ENCODE data around the gene PLEKHA4. TPM values are rescaled to one million over a fixed set of nuclear protein-coding genes. Genes with fewer than 3 reads are reported as not detected.

Gene PLEKHA4
- total RNA-seq, 4 donors from 2014 or later = 211 to 444 (median 282) TPM

GRCh38 chr19:48818234-48818820 lies 50.1 kb downstream of the PLEKHA4 start:
- peaks cover 0 to 24% (median 0%) of the 10 kb centered on the region in 3 donors for H3K36me3 ChIP-seq
- H3K4me1 ChIP-seq = peaks cover 0 to 24% (median 11%) of the 10 kb centered on the region in 4 donors
- H3K27me3 ChIP-seq = no peaks in the 10 kb centered on the region
- no peak for DNase-seq (ENCODE audit: low spot score in 2 of 2)
- TF ChIP-seq CTCF (IDR thresholded peaks at IDR 0.05) (no peak), EP300 (IDR thresholded peaks at IDR 0.05) (no peak), POLR2A (IDR thresholded peaks at IDR 0.05) (no peak)
- peak overlapping the region; percentile 61 to 86 (median 72) for H3K27ac ChIP-seq
- H3K9me3 ChIP-seq = no peaks in the 10 kb centered on the region
- WGBS, 2 donors = 72 to 86% methylated on average over 9 of the region's 9 CpGs
- no peak overlapping the region for H3K4me3 ChIP-seq

GRCh38 chr19:48817585-48818124 lies 50.8 kb downstream of the PLEKHA4 start:
- no peak overlapping the region for H3K4me3 ChIP-seq
- no peak for DNase-seq (ENCODE audit: low spot score in 2 of 2)
- H3K27ac ChIP-seq = peak overlapping the region in 3 of 4 donors; percentile 7 to 86 (median 38)
- TF ChIP-seq EP300 (IDR thresholded peaks at IDR 0.05) = no peak
- no peak for TF ChIP-seq POLR2A (IDR thresholded peaks at IDR 0.05)
- no peak for TF ChIP-seq CTCF (IDR thresholded peaks at IDR 0.05)
- H3K27me3 ChIP-seq = no peaks in the 10 kb centered on the region
- H3K4me1 ChIP-seq = peaks cover 0 to 31% (median 13%) of the 10 kb centered on the region in 4 donors
- WGBS, 2 donors = 90 to 91% methylated on average over 5 of the region's 5 CpGs
- H3K36me3 ChIP-seq = peaks cover 0 to 19% (median 0%) of the 10 kb centered on the region in 3 donors
- H3K9me3 ChIP-seq = no peaks in the 10 kb centered on the region

- H3K4me1 ChIP-seq = peaks cover 0 to 43% (median 14%) of the 10 kb centered on the region in 4 donors
- DNase-seq (ENCODE audit: low spot score in 2 of 2) = no peak
Observed at GRCh38 chr19:48815870-48816501, 52.4 kb downstream of the PLEKHA4 start.

GRCh38 chr19:48814895-48815294 lies 53.5 kb downstream of the PLEKHA4 start:
- no peaks in the 10 kb centered on the region for H3K9me3 ChIP-seq
- H3K36me3 ChIP-seq = peaks cover 0 to 7% (median 0%) of the 10 kb centered on the region in 3 donors
- H3K27me3 ChIP-seq = no peaks in the 10 kb centered on the region
- TF ChIP-seq EP300 (IDR thresholded peaks at IDR 0.05) = no peak
- no peak for TF ChIP-seq POLR2A (IDR thresholded peaks at IDR 0.05)
- TF ChIP-seq CTCF (IDR thresholded peaks at IDR 0.05) = no peak
- H3K4me1 ChIP-seq = peaks cover 0 to 45% (median 14%) of the 10 kb centered on the region in 4 donors
- WGBS, 2 donors = 76 to 92% methylated on average over 6 of the region's 6 CpGs
- H3K4me3 ChIP-seq = no peak overlapping the region
- no peak for DNase-seq (ENCODE audit: low spot score in 2 of 2)
- peak overlapping the region in 2 of 4 donors; percentile 74 to 91 for H3K27ac ChIP-seq

More at GRCh38 chr19:48815870-48816501, 52.4 kb downstream of the PLEKHA4 start:
- Histone ChIP-seq H3K27ac (peak overlapping the region in 3 of 4 donors; percentile 38 to 74 (median 48)), H3K36me3 (peaks cover 0 to 7% (median 0%) of the 10 kb centered on the region in 3 donors), H3K4me3 (no peak overlapping the region), H3K27me3 (no peaks in the 10 kb centered on the region), H3K9me3 (no peaks in the 10 kb centered on the region)
- TF ChIP-seq EP300 (IDR thresholded peaks at IDR 0.05) (no peak), CTCF (IDR thresholded peaks at IDR 0.05) (no peak), POLR2A (IDR thresholded peaks at IDR 0.05) (no peak)
- 56 to 59% methylated on average over 14 of the region's 14 CpGs for WGBS, 2 donors

Measured in tibial nerve (tissue), 4 donors.